Heart left ventricle (tissue), 13 donors: ENCODE data around the gene LYRM2.

ENCODE experiments used
- POLR2A ChIP-seq, 2 donors: fragments of 450-650 bp; IDR thresholded peaks; one replicate each; pipeline ENCODE4 v1.6.1; 2017; ENCODE audit warnings: antibody characterized with exemption in 2 of 2, mild to moderate bottlenecking in 2 of 2, moderate library complexity in 2 of 2
- TF ChIP-seq, protein P1 (sequence below), 12 donors: fragments of 200-600 bp; sonication (generic) in 4 of 12; IDR thresholded peaks; one replicate each; pipeline versions ENCODE4 v1.5.0 to v1.8.0; 2018 to 2022; ENCODE audit warnings: antibody characterized with exemption in 12 of 12, mild to moderate bottlenecking in 5 of 12
- donor health status: ischemic (EF 13 %, LVEDD 7.1; RV severe dilation, severe dysfunction).
- donor health status: DM: no; HTN: yes; CAD: no.
- donor health status: DM: no; HTN: no; CAD: no.
- donor health status: ischemic (EF 25% LVEDD 6.9; RV normal size, moderate dysfunction).
- donor health status: ischemic (EF 25% LVEDD 5.7; RV mildly dilated, moderate dysfunction).
- donor health status: ischemic (EF 35%, LVEDD 5.7; RV mildly dilated, moderate dysfunction).
- donor health status: nonischemic (EF 11% LVEDD 7.7; RV severe dilation, severe dysfunction).
- donor health status: DM: yes; HTN: yes; CAD: no.
- donor health status: PGD.
- donor health status: ischemic (EF 29% LVEDD 5.4; RV normal size, mild dysfunction).
- donor health status: nonischemic (EF 23%, LVEDD 6.1; RV moderate dilation, normal function).

DNA sequence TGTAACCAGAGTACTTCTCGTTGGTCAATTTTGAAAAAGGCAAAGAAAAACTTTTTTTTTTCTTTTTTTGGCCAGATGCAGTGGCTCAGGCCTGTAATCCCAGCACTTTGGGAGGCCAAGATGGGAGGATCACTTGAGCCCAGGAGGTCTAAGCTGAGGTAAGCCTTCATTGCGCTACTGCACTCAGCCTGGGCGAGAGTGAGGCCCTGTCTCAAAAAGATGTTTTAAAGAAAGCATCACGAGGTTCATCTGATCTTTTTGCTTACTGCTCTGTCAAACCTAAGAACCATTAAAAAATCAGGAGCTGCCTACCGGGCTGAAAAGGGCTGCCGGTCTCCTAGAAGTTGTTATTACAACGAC is 607 bp downstream of the LYRM2 start:
- TF ChIP-seq, protein P1, sequence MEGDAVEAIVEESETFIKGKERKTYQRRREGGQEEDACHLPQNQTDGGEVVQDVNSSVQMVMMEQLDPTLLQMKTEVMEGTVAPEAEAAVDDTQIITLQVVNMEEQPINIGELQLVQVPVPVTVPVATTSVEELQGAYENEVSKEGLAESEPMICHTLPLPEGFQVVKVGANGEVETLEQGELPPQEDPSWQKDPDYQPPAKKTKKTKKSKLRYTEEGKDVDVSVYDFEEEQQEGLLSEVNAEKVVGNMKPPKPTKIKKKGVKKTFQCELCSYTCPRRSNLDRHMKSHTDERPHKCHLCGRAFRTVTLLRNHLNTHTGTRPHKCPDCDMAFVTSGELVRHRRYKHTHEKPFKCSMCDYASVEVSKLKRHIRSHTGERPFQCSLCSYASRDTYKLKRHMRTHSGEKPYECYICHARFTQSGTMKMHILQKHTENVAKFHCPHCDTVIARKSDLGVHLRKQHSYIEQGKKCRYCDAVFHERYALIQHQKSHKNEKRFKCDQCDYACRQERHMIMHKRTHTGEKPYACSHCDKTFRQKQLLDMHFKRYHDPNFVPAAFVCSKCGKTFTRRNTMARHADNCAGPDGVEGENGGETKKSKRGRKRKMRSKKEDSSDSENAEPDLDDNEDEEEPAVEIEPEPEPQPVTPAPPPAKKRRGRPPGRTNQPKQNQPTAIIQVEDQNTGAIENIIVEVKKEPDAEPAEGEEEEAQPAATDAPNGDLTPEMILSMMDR (IDR thresholded peaks at IDR 0.05): no peak
- no peak for TF ChIP-seq POLR2A (IDR thresholded peaks at IDR 0.05)
